ENCODE results near the gene LBHD1.
"Not testable (repeated sequence)": the region's sequence is repeated elsewhere in the genome, so short reads cannot be mapped to it uniquely, and the experiment has no call there.

Gene LBHD1

GRCh38 chr11:62671608-62672389, at the start of gene LBHD1, which contains the start of gene UQCC3:
LBHD1 (minus strand) TSS chr11:62672267; CDS start chr11:62670031, 2,236 bp downstream.
UQCC3 (plus strand) TSS chr11:62671673; CDS start chr11:62671746, 73 bp downstream.
- peak; percentile 69 for DNase-seq

DNA sequence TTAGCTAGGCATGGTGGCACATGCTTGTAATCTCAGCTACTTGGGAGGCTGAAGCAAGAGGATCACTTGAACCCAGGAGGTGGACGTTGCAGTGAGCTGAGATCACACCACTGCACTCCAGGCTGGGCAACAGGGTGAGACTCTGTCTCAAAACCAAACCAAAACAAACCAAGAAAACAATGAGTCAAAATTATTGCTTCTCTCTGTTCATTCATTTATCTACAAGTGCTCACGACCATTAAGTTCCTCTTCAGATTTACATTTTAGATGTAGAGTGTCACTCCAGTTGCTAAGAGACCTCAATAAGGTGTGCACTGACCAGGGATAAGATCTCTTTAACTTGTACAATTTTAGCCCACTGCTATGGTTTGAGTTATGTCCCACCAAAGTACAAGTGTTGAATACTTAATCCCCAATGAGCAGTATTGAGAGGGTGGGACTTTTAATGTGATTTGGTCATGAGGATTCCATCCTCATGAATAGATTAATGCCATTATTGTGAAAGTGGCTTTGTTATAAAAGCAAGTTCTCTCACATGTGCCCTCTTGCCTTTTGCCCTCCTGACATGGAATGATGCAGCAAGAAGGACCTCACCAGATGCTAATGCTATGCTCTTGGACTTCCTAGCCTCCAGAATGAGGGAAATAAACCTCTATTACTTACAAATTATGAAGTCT, 47.4 kb upstream of the LBHD1 start:
- no peak for DNase-seq

GRCh38 chr11:62716816-62717215, 44.7 kb upstream of the LBHD1 start:
- no peak for DNase-seq

DNA sequence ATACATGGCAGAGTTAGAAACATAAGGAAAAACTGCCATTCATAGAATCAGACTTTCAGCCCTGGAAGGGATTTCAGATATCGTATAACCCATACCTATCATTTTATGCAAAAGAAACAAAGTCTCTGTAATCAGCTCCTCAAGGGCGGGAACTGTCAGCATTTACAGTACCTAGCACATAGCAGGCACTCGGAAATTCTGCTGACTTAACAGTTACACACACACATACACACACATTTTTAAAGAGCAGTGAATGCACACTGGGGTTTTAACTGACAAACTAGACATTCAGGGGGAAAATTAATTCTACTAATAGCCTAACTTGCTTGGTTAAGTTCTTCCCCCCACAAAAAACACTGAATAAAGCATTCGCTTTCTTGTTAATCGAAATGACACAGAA, 44.1 kb upstream of the LBHD1 start:
- no peak for DNase-seq

DNA sequence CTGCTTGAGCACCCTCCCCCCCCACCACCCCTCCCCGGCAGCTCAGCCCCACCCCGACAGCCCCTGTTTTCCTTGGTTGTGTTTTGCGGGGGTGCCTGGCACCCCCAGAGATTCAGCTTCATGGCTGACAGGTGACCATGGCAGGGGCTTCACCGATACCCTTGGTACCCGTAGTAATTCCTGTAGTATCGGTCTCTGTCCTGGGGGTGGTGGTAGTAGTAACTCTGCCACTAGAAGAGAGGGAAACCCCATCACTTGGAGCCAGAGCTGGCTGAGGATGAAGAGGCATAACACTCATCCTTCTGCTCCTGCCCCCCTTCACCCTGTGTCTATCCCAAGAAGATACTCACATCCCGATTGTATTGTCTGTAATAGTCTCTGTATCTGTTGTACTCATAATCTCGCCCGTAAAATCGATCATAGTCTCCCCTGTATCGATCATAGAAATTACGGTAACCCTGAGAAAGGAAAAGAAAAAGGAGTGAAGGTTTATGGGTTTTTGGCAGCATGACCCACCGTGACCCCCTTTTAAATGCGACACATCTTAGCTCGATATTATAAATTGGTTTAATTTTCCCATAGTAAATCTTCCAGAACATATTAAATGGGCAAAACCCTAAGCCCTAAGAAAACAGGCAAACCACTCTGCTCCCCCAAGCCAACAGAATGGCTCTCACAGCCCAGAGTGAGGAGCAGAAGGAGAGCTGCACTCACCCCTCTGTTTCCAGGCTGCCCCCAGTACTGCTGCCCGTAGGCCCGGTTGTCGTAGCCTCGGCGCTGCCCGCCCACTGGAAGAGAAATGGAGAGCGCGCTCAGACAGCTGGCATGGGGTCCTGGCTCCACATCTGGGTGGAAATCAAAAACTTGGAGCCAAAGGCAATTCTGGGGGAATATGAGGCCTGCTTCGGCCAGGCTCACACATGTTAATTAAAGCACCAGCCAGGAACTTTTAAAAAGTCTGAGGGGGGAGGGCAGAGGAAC, 43.4 kb upstream of the LBHD1 start:
- no peak for DNase-seq

GRCh38 chr11:62713343-62713742, 41.3 kb upstream of the LBHD1 start:
- no peak for DNase-seq

DNA sequence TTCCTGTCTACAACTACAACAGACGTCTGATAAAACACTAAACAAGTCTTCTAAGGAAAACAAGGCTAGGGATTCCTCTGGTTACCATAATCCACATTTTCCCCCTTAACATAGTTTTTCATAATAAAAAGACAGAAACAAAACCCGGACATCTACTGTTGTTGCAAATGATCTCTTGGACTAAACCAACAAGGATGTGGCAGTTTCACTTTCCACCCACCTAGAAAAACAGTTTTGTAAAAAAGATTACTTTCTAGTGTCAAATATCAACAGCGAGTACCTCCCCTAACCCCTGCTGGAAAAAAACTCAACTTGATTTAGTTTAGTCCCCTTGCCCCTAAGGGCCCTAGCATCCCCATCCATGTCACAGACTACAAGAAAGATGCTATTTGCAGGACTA, 40.8 kb upstream of the LBHD1 start:
- no peak for DNase-seq

- DNase-seq, result no peak
Observed at GRCh38 chr11:62712276-62712812, 40.3 kb upstream of the LBHD1 start.

DNA sequence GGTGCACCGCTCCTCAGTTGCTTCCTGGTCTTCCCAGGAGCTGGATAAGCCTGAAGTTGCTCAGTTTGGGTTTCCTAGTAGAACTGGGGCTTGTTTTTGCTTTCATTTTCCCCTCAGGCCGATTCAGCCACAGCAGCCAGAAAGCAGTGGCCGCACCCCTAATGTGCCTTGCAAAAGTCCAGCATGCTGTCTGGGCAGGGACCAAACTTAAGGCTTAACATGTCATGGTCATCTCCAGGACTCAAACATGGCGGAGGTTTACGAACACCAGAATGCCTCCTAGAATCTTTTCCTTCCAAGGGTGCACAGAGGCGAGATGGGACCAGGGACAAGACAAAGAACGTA, 37.9 kb upstream of the LBHD1 start:
- DNase-seq, result no peak

DNA sequence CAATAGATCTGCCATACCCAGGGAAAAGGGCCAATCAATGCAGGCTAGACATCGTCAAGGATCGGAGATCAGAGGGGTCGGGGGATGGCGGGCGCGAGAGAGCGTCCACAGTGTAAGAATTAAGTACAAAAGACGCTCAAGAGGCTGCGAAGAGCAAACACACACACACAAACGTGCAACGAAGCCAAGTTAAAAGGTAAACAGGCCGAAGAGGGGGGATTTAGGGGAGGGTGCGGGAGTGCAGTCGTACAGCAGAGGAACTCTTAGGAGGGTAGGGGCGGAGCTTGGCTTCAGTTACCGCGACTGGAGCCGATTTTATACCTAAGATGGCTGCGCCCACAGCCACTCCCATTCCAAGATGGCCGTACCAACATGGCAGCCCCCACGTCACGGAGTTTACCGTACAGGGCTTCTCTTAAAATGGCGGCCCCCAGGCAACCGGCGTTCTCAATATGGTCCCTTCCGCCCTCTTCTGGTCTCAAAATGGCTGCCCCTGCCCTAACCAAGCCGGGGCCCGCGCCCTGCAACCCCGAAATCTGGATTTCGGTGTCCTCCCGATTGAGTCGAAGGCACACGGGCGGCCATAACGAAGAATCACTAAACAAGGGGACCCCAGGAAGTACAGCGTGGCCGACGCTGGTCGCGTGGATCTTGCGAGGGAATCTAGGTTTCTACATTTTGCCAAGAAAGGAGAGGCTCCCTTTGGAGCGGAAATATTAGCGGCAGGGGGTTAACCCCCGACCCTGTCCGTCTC, 37.4 kb upstream of the LBHD1 start:
- DNase-seq, result peak; percentile 94

- DNase-seq, result peak; percentile 40
Observed at GRCh38 chr11:62708793-62709192, 36.7 kb upstream of the LBHD1 start.

DNA sequence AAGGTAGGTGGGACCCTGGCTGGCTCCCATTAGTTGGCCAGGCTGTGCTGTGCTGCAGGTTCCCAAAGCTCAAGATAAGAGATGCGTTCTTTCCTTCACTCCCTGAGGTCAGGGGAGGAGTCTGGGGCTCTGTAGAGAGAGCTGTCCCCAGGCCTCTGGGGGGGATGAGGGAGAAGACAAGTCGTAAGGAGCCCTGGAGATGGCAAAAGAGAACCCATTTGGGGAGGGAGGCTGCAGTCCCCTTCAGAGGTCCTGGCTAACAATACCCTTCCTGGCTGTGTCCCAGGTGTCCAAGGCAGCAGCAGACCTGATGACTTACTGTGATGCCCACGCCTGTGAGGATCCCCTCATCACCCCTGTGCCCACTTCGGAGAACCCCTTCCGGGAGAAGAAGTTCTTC, 36.3 kb upstream of the LBHD1 start:
- no peak for DNase-seq

DNA sequence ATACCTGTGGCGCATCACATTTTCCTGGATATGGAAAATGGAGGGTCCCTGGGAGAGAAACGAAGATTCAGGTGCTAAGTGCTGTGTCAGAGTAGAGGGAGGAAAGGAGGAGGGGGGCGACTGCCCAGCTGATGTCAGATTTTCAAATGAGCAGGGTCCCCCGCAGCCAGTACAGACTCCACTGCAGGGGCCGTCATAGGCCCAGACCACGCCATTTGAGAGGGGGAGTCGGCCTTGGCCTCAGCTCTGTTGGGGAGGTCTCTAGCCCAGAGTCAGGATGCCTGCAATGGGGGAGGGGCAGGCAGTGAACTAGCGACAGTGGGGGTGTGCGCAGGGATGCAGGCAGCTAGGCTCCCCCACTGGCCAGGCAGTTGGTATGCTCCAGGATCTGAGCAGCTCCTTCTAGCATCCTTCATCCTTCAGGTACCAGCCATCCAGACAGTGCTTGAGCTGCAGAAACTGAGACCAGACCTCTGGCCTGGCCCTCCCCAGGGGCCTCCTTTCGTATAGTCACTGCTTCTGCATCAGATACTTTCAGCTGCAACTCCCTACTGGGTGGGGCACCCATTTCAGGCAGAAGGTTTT, 35.3 kb upstream of the LBHD1 start, which contains the start of the genes BSCL2 and GNG3:
Gene BSCL2 (minus strand): TSS at position 148 of the 585 bp plus-strand sequence. CDS start 229 bp downstream, outside the sequence.
Gene GNG3 (plus strand): TSS at position 400 of the 585 bp plus-strand sequence. CDS start 620 bp downstream, outside the sequence.
- no peak for DNase-seq

GRCh38 chr11:62706850-62707247, 34.8 kb upstream of the LBHD1 start:
- DNase-seq, result no peak

DNA sequence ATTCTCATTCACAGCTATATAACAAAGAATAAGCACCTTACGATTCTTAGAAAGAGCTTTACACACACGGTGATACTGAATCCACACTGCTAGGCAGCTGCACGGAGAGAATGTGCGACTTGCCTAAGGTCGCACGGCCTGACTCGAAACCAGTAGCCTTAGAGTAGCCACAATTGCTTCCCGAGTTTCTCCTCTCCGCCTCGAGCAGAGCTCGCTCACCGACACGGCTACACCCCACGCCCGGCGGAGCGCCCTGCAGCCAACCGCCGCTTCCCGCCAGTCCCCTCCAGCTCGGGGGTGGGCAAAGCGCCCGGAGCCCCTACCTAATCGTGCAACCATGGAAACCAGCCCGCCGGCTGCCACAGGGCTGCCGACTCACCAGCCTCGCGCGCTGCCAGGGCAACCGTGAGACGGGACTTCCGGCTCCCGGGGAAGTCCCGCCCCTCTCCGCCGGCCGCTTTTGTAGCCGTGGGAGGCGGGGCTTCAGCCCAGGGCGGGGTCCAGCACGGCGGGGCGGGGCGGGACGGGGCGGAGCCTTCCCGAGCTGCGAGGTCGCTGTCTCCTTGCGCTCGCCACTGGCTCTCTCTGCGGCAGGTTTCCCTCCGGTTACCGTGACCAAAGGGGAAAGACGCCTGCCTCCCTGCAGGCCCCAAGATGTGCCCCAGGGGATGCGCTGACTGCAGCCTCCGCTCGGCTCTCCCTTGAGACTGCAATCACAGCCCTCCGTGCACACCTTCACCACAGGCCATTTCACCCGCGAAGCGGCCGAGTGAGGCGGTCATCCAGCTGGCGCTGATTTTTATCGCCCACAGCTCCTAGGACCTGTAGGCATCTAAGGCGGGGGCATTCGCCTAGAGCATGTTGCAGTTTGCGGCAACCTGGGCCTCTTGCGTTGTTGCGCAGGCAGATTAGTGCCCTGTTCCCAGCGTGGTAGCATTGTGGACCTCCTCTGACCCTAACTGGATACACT, 34.1 kb upstream of the LBHD1 start:
- peak; percentile 88 for DNase-seq

DNA sequence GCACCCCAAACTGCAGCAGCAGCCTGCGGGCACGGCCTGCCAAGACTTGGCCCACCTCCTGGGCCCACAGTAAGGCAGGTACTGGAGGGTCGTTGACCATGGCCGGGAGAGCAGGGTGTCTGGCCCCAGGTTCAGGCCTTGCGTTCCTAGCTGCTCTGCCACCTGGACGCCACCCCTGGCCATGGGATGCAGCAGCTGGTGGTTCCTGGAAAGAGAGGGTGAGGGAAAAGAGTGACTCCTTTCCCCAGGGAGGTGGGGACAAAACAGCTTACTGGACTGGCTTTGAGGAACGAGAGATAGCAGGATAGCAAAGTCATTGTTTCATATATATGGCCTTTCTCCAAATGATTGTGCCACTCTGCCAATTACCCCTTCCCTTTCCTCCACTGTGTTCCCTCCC, 33.3 kb upstream of the LBHD1 start:
- DNase-seq, result no peak

- not testable (repeated sequence) for DNase-seq
Observed at GRCh38 chr11:62703921-62704320, 31.9 kb upstream of the LBHD1 start.

DNA sequence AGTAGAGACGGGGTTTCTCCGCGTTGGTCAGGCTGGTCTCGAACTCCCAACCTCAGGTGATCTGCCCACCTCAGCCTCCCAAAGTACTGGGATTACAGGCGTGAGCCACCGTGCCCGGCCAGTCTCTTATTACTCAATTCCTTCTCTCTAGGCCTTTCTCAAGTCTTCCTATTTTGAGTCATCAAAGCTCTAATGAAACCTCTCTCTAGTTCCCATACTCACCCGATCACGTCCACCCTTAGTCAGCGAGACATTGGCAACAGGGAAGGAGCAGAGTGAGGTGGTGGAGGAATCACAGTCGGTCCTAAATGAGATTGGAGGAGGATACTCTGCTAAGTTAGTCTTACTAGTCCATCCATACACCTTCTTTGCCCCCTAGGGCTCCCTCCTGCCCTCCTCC, 30.2 kb upstream of the LBHD1 start:
- no peak for DNase-seq

DNA sequence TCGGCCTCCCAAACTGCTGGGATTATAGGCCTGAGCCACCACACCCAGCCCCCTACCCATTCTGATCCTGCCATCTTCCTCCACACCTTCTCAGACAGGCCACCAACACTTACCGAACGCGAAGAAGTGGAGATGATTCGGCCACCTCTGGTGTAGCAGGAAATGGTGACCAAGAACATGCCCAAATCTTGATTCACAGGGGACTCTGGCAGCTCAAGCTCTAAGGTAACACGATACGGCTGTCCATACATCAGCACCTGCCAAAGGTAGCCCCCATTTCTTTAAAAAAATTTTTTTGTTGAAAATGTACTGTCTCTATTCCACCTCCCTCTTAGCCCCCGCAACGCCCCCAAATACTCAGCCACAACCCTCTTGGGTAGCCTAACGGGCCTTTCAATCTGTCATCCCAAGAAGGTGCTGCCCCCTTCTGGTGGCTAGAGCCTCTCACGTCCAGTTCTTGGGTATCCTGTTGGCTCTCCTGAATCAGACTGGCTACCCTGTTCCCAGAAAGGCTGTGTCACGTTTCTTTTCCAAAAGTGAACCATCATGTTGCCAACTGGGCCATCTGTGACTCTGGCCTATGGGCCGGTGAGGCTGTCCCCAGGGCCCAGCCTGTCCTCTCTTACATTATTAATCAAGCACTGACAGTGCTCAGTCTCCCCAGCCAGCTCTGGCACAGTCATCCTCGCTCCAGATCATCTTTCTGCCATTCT, 22.5 kb upstream of the LBHD1 start:
- DNase-seq, result peak; percentile 56

DNA sequence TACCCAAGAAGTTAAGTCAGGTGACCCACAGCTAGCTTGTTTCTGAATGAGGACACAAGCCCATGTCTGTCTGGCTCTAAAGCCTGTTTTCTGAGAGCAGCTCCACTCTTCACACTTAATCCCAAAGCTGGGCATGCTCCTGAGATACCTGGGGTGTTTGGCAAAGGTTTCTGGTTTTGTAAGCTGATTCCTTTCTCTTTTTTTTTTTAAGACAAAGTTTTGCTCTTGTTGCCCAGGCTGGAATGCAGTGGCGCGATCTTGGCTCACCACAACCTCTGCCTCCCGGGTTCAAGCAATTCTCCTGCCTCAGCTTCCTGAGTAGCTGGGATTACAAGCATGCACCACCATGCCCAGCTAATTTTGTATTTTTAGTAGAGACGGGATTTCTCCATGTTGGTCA, 21.6 kb upstream of the LBHD1 start:
- not testable (repeated sequence) for DNase-seq
